Thoracic aorta endothelial cell (primary cell): ENCODE data around the gene LARP1B. TPM values are rescaled to one million over a fixed set of nuclear protein-coding genes. Genes with fewer than 3 reads are reported as not detected.

ENCODE experiments used
- total RNA-seq: library from RNA; depleted of rRNA; stranded (reverse); fragments of >200 nt; gene quantifications from 2 replicates; pipeline ENCODE4 v1.2.3, GENCODE V29; 2012

The LARP1B gene
- total RNA-seq, result 37.2 and 39.1 TPM in 2 replicates

GRCh38 chr4:128060699-128061565, at the start of gene LARP1B:
Gene LARP1B (plus strand): TSS chr4:128061312. CDS start chr4:128074952, 13,640 bp downstream.

Other genes with a start within 250 kb of the LARP1B start
- gene PLK4, start 180.4 kb upstream of the LARP1B start, total RNA-seq, result 31.9 and 46.2 TPM in 2 replicates
- gene MFSD8, start 96.1 kb upstream of the LARP1B start, total RNA-seq, result 25.4 and 28.2 TPM in 2 replicates
- gene ABHD18, start 95.9 kb upstream of the LARP1B start, total RNA-seq, result 12.0 and 15.1 TPM in 2 replicates
- 27.1 and 38.3 TPM in 2 replicates for gene PGRMC2, start 226.5 kb downstream of the LARP1B start, total RNA-seq